ENCODE measurements around the gene GBP4.

The GBP4 gene

DNA sequence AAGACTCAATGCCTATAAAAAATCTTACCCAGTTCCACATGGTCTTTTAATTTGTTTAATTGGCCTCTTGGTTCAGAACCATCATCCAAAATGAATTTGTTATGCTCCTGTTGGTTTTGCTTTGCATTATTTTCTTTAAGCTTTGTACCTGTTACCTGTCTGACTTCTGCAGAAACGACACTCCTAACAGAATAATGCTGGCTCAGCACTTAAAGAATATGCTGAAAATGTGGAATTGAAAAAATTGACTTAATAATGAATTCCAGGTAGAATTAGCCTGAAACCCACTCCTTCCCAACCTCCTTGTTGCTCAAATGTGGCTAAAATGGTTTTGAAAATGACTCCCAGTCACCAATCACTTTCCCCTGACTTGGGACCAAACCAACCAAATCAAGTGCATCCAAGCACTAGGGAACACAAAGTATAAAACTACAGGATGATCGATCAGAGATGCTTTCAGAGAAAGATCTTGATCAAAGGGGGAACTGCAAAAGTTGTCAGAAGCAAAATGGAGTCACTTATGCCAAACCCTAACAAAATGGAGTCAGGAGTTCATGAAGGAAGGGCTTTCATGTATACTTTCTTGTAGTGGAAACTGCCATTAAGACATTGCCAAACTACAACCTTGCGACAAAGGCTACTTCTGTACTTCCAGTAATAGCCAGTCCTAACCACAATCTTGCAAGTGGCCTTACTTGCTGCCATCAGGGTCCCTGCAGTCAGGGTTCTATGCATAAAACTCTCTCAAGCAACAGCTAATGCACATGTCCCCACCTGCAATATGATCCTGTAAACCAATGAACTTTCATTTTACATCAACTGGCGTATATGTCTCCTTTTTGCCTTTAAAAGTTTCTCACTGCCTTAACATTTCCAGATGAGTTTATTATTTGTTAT is 28.3 kb downstream of the GBP4 start:
- DNase-seq = no peak

DNA sequence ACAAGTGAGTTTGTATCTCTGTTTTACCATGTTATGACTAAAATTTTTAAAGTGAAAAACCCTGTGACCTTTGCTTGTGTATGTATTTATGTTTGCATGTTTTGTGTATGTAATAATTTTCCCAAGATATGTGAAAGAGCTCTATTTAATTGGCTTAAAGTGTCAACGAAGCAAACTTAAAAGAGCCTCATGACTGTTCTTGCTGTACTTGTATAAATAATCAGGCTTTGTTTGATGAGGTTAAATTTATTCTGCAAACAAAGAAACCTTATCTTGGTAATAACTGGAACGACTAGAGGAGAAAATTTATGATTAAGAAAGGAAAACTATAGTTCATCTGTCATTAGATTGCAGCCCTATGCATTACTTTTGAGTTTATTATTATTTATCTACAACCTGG is 29.6 kb downstream of the GBP4 start:
- no peak for DNase-seq

- no peak for DNase-seq
Observed at GRCh38 chr1:89167590-89168230, 31.0 kb downstream of the GBP4 start.

GRCh38 chr1:89166705-89167104 is 32.0 kb downstream of the GBP4 start:
- no peak for DNase-seq

- DNase-seq = no peak
Observed at GRCh38 chr1:89165811-89166210, 32.9 kb downstream of the GBP4 start.

GRCh38 chr1:89151047-89151446 is 47.7 kb downstream of the GBP4 start:
- no peak for DNase-seq

DNA sequence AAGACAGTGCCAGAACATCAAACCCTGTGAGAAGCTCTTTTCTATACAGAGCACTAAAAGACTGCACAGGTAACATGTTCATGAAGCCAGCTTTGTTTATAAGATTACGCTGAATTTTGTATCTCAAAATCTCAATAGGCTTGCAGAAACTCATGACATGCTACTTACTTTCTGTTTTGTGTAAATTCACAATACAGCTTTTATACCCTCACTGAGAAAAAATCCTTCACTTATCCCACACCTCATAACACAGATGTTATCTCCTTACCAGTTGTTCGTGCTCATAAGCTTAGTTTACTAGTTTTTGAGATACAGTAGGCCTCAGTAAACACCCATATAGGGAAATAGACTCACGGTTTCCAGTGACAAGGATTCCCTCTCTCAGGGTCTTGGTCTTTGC is 48.8 kb downstream of the GBP4 start:
- DNase-seq = no peak

DNA sequence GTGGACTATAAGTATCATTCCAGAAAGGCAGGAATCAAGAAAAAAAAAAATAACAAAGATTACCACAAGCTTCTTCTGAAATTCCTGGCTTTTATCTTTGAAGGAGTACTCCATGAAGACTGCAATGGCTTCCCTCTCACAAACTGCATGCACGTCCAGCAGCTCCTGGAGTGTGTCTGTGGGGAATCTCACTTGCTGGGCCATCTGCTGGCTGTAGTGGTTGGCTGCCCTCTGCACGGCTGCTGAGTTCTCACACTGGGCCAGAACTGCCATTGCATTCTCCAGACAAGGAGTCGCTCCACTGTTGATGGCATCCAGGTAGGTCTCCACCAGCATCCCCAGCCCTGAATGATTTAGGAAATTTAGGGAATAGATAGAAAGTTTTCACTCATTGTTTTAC is 49.5 kb downstream of the GBP4 start:
- DNase-seq = no peak

- DNase-seq = no peak
Observed at GRCh38 chr1:89147678-89148658, 50.8 kb downstream of the GBP4 start.

DNA sequence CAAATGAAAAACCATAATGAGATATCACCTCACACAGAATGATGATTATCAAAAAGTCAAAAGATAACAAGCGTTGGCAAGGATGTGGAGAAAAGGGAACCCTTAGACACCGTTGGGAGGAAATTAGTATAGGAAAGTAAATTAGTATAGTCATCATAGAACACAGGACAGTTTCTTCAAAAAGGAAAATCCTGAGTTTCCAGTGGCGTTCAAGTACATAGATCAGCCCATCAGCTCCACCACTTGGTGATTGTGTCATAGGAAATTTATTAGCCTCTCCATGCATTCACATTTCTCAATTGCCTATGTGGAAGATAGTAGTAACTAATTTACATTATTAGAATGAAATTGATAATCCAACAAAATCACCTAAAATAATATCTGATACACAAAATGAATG is 52.0 kb downstream of the GBP4 start:
- DNase-seq = no peak

DNA sequence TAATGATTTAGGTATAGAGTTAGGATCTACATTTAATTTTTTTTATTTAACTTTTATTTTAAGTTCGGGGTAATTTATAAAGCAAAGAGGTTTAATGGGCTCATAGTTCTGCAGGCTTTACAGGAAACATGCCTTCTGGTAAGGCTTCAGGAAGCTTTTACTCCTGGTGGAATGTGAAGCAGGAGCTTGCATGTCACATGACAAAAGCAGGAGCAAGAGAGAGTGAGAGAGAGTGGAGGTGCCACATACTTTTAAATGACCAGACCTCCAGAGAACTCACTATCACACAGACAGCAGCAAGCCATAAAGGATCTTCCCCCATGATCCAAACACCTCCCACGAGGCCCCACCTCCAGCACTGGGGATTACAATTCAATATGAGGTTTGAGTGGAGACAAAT is 55.3 kb downstream of the GBP4 start:
- no peak for DNase-seq

DNA sequence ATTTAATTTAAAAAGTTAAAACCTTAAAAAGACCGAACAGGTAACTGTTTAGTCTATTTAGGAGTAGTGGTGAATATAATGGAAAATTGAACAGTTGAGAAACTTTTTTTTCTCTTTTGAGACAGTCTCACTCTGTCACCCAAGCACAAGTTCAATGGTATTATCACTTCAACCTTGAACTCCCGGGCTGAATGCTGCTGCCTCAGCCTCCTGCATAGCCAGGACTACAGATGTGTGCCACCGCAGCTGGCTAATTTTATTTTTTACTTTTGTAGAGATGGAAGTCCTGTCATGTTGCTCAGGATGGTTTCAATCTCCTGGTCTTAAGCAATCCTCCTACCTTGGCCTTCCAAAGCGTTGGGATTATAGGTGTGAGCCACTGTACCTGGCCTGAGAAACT is 56.6 kb downstream of the GBP4 start:
- DNase-seq = no peak

GRCh38 chr1:89133747-89134146 is 65.0 kb downstream of the GBP4 start:
- DNase-seq = no peak
